Heart left ventricle (tissue), 13 donors: ENCODE results near the gene USP10.

Source experiments
- POLR2A ChIP-seq, 2 donors: fragments of 450-650 bp; IDR thresholded peaks; one replicate each; pipeline ENCODE4 v1.6.1; 2017; ENCODE audit warnings: antibody characterized with exemption in 2 of 2, mild to moderate bottlenecking in 2 of 2, moderate library complexity in 2 of 2
- TF ChIP-seq, protein P1 (sequence below), 12 donors: fragments of 200-600 bp; sonication (generic) in 4 of 12; IDR thresholded peaks; one replicate each; pipeline versions ENCODE4 v1.5.0 to v1.8.0; 2018 to 2022; ENCODE audit warnings: antibody characterized with exemption in 12 of 12, mild to moderate bottlenecking in 5 of 12
- donor health status: ischemic (EF 13 %, LVEDD 7.1; RV severe dilation, severe dysfunction).
- donor health status: DM: no; HTN: yes; CAD: no.
- donor health status: DM: no; HTN: no; CAD: no.
- donor health status: ischemic (EF 25% LVEDD 6.9; RV normal size, moderate dysfunction).
- donor health status: ischemic (EF 25% LVEDD 5.7; RV mildly dilated, moderate dysfunction).
- donor health status: ischemic (EF 35%, LVEDD 5.7; RV mildly dilated, moderate dysfunction).
- donor health status: nonischemic (EF 11% LVEDD 7.7; RV severe dilation, severe dysfunction).
- donor health status: DM: yes; HTN: yes; CAD: no.
- donor health status: PGD.
- donor health status: ischemic (EF 29% LVEDD 5.4; RV normal size, mild dysfunction).
- donor health status: nonischemic (EF 23%, LVEDD 6.1; RV moderate dilation, normal function).

DNA sequence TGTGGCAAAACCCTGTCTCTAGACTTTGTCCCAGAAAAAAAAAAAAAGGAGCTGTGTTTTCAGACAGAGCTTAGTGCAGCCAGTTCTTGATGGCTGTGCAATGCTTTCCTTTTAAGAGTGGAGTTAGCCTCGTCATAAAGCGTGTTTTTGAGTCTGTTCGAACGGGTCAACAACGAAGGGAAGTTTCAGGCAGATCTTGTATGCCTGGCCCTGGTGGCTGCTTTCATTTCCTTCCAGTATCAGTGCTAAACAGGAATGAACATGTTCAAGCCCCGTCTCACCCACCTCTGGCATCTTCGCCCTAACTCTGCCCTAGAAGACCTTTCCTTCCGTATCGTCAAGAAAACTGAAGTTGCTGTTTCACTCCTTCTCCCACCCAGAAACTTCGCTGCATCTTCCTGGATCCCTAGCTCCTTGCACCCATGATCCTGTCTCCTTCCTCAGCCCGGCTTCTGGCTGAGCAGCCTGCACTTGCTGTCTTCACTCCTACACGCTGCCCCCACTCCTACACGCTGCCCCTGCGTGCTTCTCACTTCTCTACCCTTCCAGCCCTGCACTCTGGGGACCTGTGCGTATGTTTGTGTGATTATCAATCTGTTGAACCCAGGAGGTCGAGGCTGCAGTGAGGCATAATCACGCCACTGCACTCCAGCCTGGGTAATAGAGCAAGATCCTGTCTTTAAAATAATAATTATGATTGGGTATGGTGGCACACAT, 55.3 kb downstream of the USP10 start:
- no peak for TF ChIP-seq POLR2A (IDR thresholded peaks at IDR 0.05)
- TF ChIP-seq, protein P1, sequence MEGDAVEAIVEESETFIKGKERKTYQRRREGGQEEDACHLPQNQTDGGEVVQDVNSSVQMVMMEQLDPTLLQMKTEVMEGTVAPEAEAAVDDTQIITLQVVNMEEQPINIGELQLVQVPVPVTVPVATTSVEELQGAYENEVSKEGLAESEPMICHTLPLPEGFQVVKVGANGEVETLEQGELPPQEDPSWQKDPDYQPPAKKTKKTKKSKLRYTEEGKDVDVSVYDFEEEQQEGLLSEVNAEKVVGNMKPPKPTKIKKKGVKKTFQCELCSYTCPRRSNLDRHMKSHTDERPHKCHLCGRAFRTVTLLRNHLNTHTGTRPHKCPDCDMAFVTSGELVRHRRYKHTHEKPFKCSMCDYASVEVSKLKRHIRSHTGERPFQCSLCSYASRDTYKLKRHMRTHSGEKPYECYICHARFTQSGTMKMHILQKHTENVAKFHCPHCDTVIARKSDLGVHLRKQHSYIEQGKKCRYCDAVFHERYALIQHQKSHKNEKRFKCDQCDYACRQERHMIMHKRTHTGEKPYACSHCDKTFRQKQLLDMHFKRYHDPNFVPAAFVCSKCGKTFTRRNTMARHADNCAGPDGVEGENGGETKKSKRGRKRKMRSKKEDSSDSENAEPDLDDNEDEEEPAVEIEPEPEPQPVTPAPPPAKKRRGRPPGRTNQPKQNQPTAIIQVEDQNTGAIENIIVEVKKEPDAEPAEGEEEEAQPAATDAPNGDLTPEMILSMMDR (IDR thresholded peaks at IDR 0.05), result no peak
